ENCODE measurements around the gene PERM1. TPM values are rescaled to one million over a fixed set of nuclear protein-coding genes. Genes with fewer than 3 reads are reported as not detected.

The PERM1 gene
- total and polyA plus RNA-seq, 2 of the 8 experiments (the other 6 are each of a cell fraction or from before 2014, with no cell fraction given), result not detected

- no peak for TF ChIP-seq ZNF274 (IDR thresholded peaks at IDR 0.05; ENCODE audit: borderline replicate concordance, extremely low read depth, low read length)
- TF ChIP-seq RFX5 (IDR thresholded peaks at IDR 0.05; ENCODE audit: borderline replicate concordance, low read depth, low read length), result no peak
Observed at GRCh38 chr1:932776-933602, 48.9 kb downstream of the PERM1 start (continued).
